Natural killer cell (primary cell): ENCODE data around the gene HDAC4. TPM values are rescaled to one million over a fixed set of nuclear protein-coding genes. Genes with fewer than 3 reads are reported as not detected.

Experiments used
- ATAC-seq, 3 donors: fragments of 150-1000 bp in 2 of 3; fragments of 200-7000 bp in 1 of 3; cut with Tn5 transposase; 1 replicate in 1 of 3; 2 replicates in 2 of 3; pipeline ENCODE4 v1.10.0; 2021; ENCODE audit warnings: mild to moderate bottlenecking in 2 of 3, moderate library complexity in 2 of 3
- DNase-seq, 2 donors: peaks; one replicate each; pipeline versions ENCODE4 v3.0.0 to v3.0.0-alpha.2; 2013 to 2021; ENCODE audit warnings: mixed read lengths in 1 of 2
- H3K27ac ChIP-seq: one replicate; pipeline ENCODE4 v1.5.1; 2013; ENCODE audit warnings: mild to moderate bottlenecking, low read length
- H3K27me3 ChIP-seq: one replicate; pipeline ENCODE4 v1.6.1; 2013; ENCODE audit warnings: low read length; ENCODE audit not compliant: control insufficient read depth, insufficient read depth
- H3K36me3 ChIP-seq: one replicate; pipeline ENCODE4 v1.6.1; 2013; ENCODE audit warnings: low read length; ENCODE audit not compliant: control insufficient read depth, insufficient read depth
- H3K4me1 ChIP-seq: one replicate; pipeline ENCODE4 v1.6.1; 2013; ENCODE audit warnings: low read length; ENCODE audit not compliant: control insufficient read depth, insufficient read depth
- H3K4me3 ChIP-seq: one replicate; pipeline ENCODE4 v1.5.1; 2013; ENCODE audit warnings: low read length
- H3K9me3 ChIP-seq: one replicate; pipeline ENCODE4 v1.6.1; 2013; ENCODE audit warnings: low read length; ENCODE audit not compliant: control insufficient read depth, insufficient read depth
- H3K27ac Mint-ChIP-seq, 2 donors: one replicate each; pipeline ENCODE4 v1.8.0; 2022; ENCODE audit warnings: mild to moderate bottlenecking in 2 of 2, mixed read lengths in 2 of 2, moderate library complexity in 1 of 2
- H3K27me3 Mint-ChIP-seq, 2 donors: one replicate each; pipeline ENCODE4 v1.8.0; 2022; ENCODE audit warnings: low read depth in 2 of 2, mixed read lengths in 2 of 2
- H3K36me3 Mint-ChIP-seq: one replicate; pipeline ENCODE4 v1.8.0; 2022; ENCODE audit warnings: mixed read lengths
- H3K4me1 Mint-ChIP-seq, 2 donors: one replicate each; pipeline ENCODE4 v1.8.0; 2022; ENCODE audit warnings: mixed read lengths in 2 of 2
- H3K4me3 Mint-ChIP-seq: one replicate; pipeline ENCODE4 v1.8.0; 2022; ENCODE audit warnings: mild to moderate bottlenecking, moderate library complexity, mixed read lengths
- H3K9me3 Mint-ChIP-seq, 2 donors: one replicate each; pipeline ENCODE4 v1.8.0; 2022; ENCODE audit warnings: mixed read lengths in 2 of 2
- WGBS: methylation state at CpG from one replicate; pipeline ENCODE4 v1.1.7; 2013; ENCODE audit warnings: missing lambda C conversion rate; ENCODE audit not compliant: insufficient coverage; 5-methylcytosine and 5-hydroxymethylcytosine counted together
- intact Hi-C: fragments of 100-400 bp; cut with micrococcal nuclease; formaldehyde crosslinking; loops from one replicate; pipeline ENCODE4 v1.14.2; 2022
- total RNA-seq, 4 donors: library from RNA; stranded (reverse); fragments of 120-200 nt in 1 of 4; gene quantifications; one replicate each; pipeline versions ENCODE4 v1.2.3 to v1.2.4, GENCODE V29; 2013 to 2022
- TF ChIP-seq, protein P1 (sequence below): fragments of 200-600 bp; IDR thresholded peaks from one replicate; pipeline ENCODE4 v1.8.0; 2022; ENCODE audit warnings: antibody characterized with exemption

The HDAC4 gene
- total RNA-seq, 3 donors from 2014 or later (not counting 1 experiment from before 2014, with no cell fraction given), result 74.9 to 105 (median 100) TPM

DNA sequence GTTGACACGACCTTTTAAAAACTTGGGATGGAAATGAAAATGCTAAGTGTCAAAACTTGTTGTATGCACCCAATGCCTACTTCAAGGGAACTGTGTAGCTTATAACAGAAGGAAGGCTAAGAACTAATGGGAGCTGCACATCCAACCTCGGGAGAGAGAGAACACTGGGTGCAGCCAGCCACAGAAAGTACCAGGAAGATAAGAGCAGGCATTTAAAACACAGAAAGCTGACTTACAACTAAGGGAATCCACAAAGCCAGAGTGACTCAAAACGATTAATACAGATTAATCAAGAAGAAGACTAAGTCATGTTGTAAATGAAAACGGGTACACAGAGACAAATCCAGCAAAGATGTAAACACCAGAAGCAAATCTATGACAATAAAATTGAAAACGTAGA lies 113.4 kb downstream of the HDAC4 start:
- Histone ChIP-seq H3K4me1 (peaks cover 30% of the 10 kb centered on the region), H3K36me3 (no peaks in the 10 kb centered on the region), H3K27ac (no peak overlapping the region), H3K9me3 (no peaks in the 10 kb centered on the region), H3K4me3 (no peak overlapping the region), H3K27me3 (no peaks in the 10 kb centered on the region)
- Mint-ChIP-seq H3K27ac (peak overlapping the region; percentile 93 to 96), H3K27me3 (no peaks in the 10 kb centered on the region), H3K4me1 (peaks cover 42 to 43% of the 10 kb centered on the region in 2 donors), H3K9me3 (no peaks in the 10 kb centered on the region), H3K4me3 (peak overlapping the region; percentile 4), H3K36me3 (no peaks in the 10 kb centered on the region)
- DNase-seq (no peak), ATAC-seq (no peak)
- intact Hi-C loops, result loop anchor here (5.0 kb wide), 1 partner anchor 35 kb away; no protein-coding TSS in a partner anchor
- TF ChIP-seq, protein P1, sequence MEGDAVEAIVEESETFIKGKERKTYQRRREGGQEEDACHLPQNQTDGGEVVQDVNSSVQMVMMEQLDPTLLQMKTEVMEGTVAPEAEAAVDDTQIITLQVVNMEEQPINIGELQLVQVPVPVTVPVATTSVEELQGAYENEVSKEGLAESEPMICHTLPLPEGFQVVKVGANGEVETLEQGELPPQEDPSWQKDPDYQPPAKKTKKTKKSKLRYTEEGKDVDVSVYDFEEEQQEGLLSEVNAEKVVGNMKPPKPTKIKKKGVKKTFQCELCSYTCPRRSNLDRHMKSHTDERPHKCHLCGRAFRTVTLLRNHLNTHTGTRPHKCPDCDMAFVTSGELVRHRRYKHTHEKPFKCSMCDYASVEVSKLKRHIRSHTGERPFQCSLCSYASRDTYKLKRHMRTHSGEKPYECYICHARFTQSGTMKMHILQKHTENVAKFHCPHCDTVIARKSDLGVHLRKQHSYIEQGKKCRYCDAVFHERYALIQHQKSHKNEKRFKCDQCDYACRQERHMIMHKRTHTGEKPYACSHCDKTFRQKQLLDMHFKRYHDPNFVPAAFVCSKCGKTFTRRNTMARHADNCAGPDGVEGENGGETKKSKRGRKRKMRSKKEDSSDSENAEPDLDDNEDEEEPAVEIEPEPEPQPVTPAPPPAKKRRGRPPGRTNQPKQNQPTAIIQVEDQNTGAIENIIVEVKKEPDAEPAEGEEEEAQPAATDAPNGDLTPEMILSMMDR, result no peak
- WGBS, result 89% methylated on average over 4 of the region's 5 CpGs

DNA sequence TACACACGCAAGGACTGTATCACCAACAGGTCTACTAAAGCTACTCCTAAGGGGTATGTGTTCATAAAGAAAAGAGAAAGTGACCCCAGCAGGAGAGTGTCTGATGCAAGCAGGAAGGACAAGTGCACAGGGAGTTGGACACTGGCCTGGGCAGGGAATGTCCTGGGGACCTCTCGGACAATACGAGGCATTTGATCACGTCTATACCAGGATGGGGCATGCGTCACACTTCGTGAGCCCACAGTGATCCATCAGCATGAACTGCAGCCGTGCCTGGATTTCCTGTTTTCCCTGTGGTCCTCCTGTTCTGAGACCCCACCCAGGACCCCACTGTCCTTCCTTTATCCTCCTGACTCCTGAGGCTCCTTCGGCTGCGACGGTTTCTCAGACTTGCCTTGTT lies 113.9 kb downstream of the HDAC4 start:
- WGBS, result 96% methylated on average over 9 of the region's 10 CpGs
- Mint-ChIP-seq H3K4me3 (no peak overlapping the region), H3K9me3 (no peaks in the 10 kb centered on the region), H3K36me3 (no peaks in the 10 kb centered on the region), H3K4me1 (peaks cover 42 to 43% of the 10 kb centered on the region in 2 donors), H3K27me3 (no peaks in the 10 kb centered on the region), H3K27ac (peak overlapping the region in 1 of 2 donors; percentile 96)
- intact Hi-C loops, result loop anchor here (5.0 kb wide), 1 partner anchor 35 kb away; no protein-coding TSS in a partner anchor
- DNase-seq, result no peak
- TF ChIP-seq, protein P1, result no peak
- Histone ChIP-seq H3K36me3 (no peaks in the 10 kb centered on the region), H3K27me3 (no peaks in the 10 kb centered on the region), H3K4me3 (no peak overlapping the region), H3K4me1 (peaks cover 30% of the 10 kb centered on the region), H3K27ac (no peak overlapping the region), H3K9me3 (no peaks in the 10 kb centered on the region)
- no peak for ATAC-seq

DNA sequence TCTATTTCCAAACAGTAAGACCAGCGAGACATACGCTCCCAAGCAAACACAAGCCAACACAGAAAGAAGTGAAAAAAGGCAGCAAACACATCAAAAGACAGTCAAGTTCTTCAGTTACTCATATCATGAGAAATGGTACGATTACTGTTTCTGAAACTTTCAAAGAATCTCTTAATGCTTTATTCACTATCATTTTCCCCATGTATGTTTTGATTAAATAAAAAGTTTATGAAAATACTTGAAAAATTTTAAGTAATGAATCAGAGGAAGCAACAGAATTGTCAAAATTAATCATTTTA lies 114.9 kb downstream of the HDAC4 start:
- H3K27me3 ChIP-seq, result no peaks in the 10 kb centered on the region
- no peaks in the 10 kb centered on the region for H3K27me3 Mint-ChIP-seq
- intact Hi-C loops, result loop anchor here (5.0 kb wide), 1 partner anchor 36 kb away; no protein-coding TSS in a partner anchor
- no peaks in the 10 kb centered on the region for H3K36me3 ChIP-seq
- H3K27ac Mint-ChIP-seq, result peak overlapping the region; percentile 26 to 68
- H3K36me3 Mint-ChIP-seq, result no peaks in the 10 kb centered on the region
- 79% methylated on average over 2 of the region's 3 CpGs for WGBS
- H3K4me3 Mint-ChIP-seq, result no peak overlapping the region
- H3K4me1 Mint-ChIP-seq, result peaks cover 42 to 43% of the 10 kb centered on the region in 2 donors
- H3K4me1 ChIP-seq, result peaks cover 30% of the 10 kb centered on the region
- TF ChIP-seq, protein P1, result no peak
- no peaks in the 10 kb centered on the region for H3K9me3 Mint-ChIP-seq
- no peak overlapping the region for H3K27ac ChIP-seq
- ATAC-seq (no peak), DNase-seq (no peak)
- no peak overlapping the region for H3K4me3 ChIP-seq
- no peaks in the 10 kb centered on the region for H3K9me3 ChIP-seq
